GM19452 (cell line): ENCODE results near the gene RNF144B.

Source experiments
- ATAC-seq: cut with Tn5 transposase; IDR thresholded peaks from one replicate; pipeline ENCODE4 v1.9.1; 2021; ENCODE audit not compliant: unreplicated experiment

The RNF144B gene

GRCh38 chr6:18478610-18479009 is 91.5 kb downstream of the RNF144B start:
- ATAC-seq = no peak

- no peak for ATAC-seq
These were observed 94.7 kb downstream of the RNF144B start for GRCh38 chr6:18481870-18482269.

- ATAC-seq = no peak
These were observed 98.7 kb downstream of the RNF144B start for GRCh38 chr6:18485660-18486435.

GRCh38 chr6:18488004-18488403 is 100.9 kb downstream of the RNF144B start:
- no peak for ATAC-seq

- no peak for ATAC-seq
These were observed 101.5 kb downstream of the RNF144B start for GRCh38 chr6:18488526-18489270.

- ATAC-seq = no peak
These were observed 102.2 kb downstream of the RNF144B start for GRCh38 chr6:18489335-18489734.

- no peak for ATAC-seq
These were observed 104.3 kb downstream of the RNF144B start for GRCh38 chr6:18491308-18492045.

GRCh38 chr6:18492972-18493371 is 105.8 kb downstream of the RNF144B start:
- no peak for ATAC-seq

GRCh38 chr6:18493382-18493891 is 106.3 kb downstream of the RNF144B start:
- ATAC-seq = no peak

GRCh38 chr6:18493925-18494324 is 106.8 kb downstream of the RNF144B start:
- no peak for ATAC-seq

- ATAC-seq = no peak
These were observed 108.1 kb downstream of the RNF144B start for GRCh38 chr6:18495236-18495635.

- ATAC-seq = no peak
These were observed 109.3 kb downstream of the RNF144B start for GRCh38 chr6:18496462-18496861.

- no peak for ATAC-seq
These were observed 109.9 kb downstream of the RNF144B start for GRCh38 chr6:18497006-18497405.

GRCh38 chr6:18498408-18498807 is 111.3 kb downstream of the RNF144B start:
- no peak for ATAC-seq

GRCh38 chr6:18500921-18501662 is 113.9 kb downstream of the RNF144B start:
- ATAC-seq = no peak

GRCh38 chr6:18501663-18502013 is 114.5 kb downstream of the RNF144B start:
- no peak for ATAC-seq

- no peak for ATAC-seq
These were observed 116.0 kb downstream of the RNF144B start for GRCh38 chr6:18503206-18503592.

- peak; percentile 80 for ATAC-seq
These were observed 116.6 kb downstream of the RNF144B start for GRCh38 chr6:18503593-18504231.

- peak; percentile 16 for ATAC-seq
These were observed 117.1 kb downstream of the RNF144B start for GRCh38 chr6:18504232-18504596.

- ATAC-seq = no peak
These were observed 119.3 kb downstream of the RNF144B start for GRCh38 chr6:18506382-18507017.
